Glutamatergic neuron (in vitro differentiated cells): ENCODE measurements around the gene SLC25A45. TPM values are rescaled to one million over a fixed set of nuclear protein-coding genes. Genes with fewer than 3 reads are reported as not detected.

Experiments used
- DNase-seq: peaks from one replicate; pipeline ENCODE4 v3.0.0; 2022
- H3K27ac Mint-ChIP-seq: one replicate; pipeline ENCODE4 v1.8.0; 2020; ENCODE audit warnings: mild to moderate bottlenecking, mixed read lengths, inconsistent platforms; ENCODE audit not compliant: unreplicated experiment
- H3K27me3 Mint-ChIP-seq: one replicate; pipeline ENCODE4 v1.8.0; 2020; ENCODE audit warnings: mild to moderate bottlenecking, moderate library complexity, mixed read lengths, inconsistent platforms; ENCODE audit not compliant: unreplicated experiment
- H3K36me3 Mint-ChIP-seq: one replicate; pipeline ENCODE4 v1.8.0; 2020; ENCODE audit warnings: mild to moderate bottlenecking, mixed read lengths, inconsistent platforms; ENCODE audit not compliant: unreplicated experiment
- H3K4me1 Mint-ChIP-seq: one replicate; pipeline ENCODE4 v1.8.0; 2020; ENCODE audit warnings: mild to moderate bottlenecking, low read depth, mixed read lengths, inconsistent platforms; ENCODE audit not compliant: unreplicated experiment
- H3K4me3 Mint-ChIP-seq: one replicate; pipeline ENCODE4 v1.8.0; 2020; ENCODE audit warnings: mild to moderate bottlenecking, mixed read lengths, inconsistent platforms; ENCODE audit not compliant: unreplicated experiment
- H3K9me3 Mint-ChIP-seq: one replicate; pipeline ENCODE4 v1.8.0; 2020; ENCODE audit warnings: mild to moderate bottlenecking, moderate library complexity, mixed read lengths, inconsistent platforms; ENCODE audit not compliant: unreplicated experiment
- CTCF ChIP-seq: fragments of 200-600 bp; sonication (generic); IDR thresholded peaks from one replicate; pipeline ENCODE4 v1.5.0; 2021; ENCODE audit not compliant: partially characterized antibody, unreplicated experiment
- total RNA-seq: library from RNA; stranded (reverse); fragmentation: NEBNext Ultra II Directional; extraction: Animal tissue kit (Norgen Biotek cat#: 25700); gene quantifications from one replicate; pipeline ENCODE4 v1.2.1, GENCODE V29; 2021; ENCODE audit not compliant: unreplicated experiment

SLC25A45 gene
- total RNA-seq, 1 donor from 2014 or later = 0.25 TPM

GRCh38 chr11:65404638-65405339, 22.3 kb upstream of the SLC25A45 start:
- no peak overlapping the region for H3K27ac Mint-ChIP-seq
- TF ChIP-seq CTCF = no peak

GRCh38 chr11:65404210-65404609, 21.8 kb upstream of the SLC25A45 start:
- peaks cover 2% of the 10 kb centered on the region for H3K27me3 Mint-ChIP-seq
- no peak for DNase-seq
- TF ChIP-seq CTCF = no peak
- H3K9me3 Mint-ChIP-seq = peaks cover 4% of the 10 kb centered on the region
- H3K4me1 Mint-ChIP-seq = no peaks in the 10 kb centered on the region
- no peaks in the 10 kb centered on the region for H3K36me3 Mint-ChIP-seq
- H3K27ac Mint-ChIP-seq = no peak overlapping the region
- H3K4me3 Mint-ChIP-seq = no peak overlapping the region

More at GRCh38 chr11:65404638-65405339, 22.3 kb upstream of the SLC25A45 start:
- peaks cover 2% of the 10 kb centered on the region for H3K27me3 Mint-ChIP-seq
- DNase-seq = no peak
- H3K9me3 Mint-ChIP-seq = peaks cover 1% of the 10 kb centered on the region
- H3K36me3 Mint-ChIP-seq = no peaks in the 10 kb centered on the region
- no peak overlapping the region for H3K4me3 Mint-ChIP-seq
- no peaks in the 10 kb centered on the region for H3K4me1 Mint-ChIP-seq

- no peak for DNase-seq
- peaks cover 6% of the 10 kb centered on the region for H3K9me3 Mint-ChIP-seq
- no peaks in the 10 kb centered on the region for H3K4me1 Mint-ChIP-seq
- H3K27me3 Mint-ChIP-seq = peaks cover 2% of the 10 kb centered on the region
- TF ChIP-seq CTCF = no peak
- H3K27ac Mint-ChIP-seq = no peak overlapping the region
- no peaks in the 10 kb centered on the region for H3K36me3 Mint-ChIP-seq
- H3K4me3 Mint-ChIP-seq = no peak overlapping the region
Observed at GRCh38 chr11:65403607-65404121, 21.2 kb upstream of the SLC25A45 start.

GRCh38 chr11:65402790-65403189, 20.3 kb upstream of the SLC25A45 start:
- no peak overlapping the region for H3K4me3 Mint-ChIP-seq
- H3K27ac Mint-ChIP-seq = no peak overlapping the region
- no peaks in the 10 kb centered on the region for H3K36me3 Mint-ChIP-seq
- no peak for DNase-seq
- no peaks in the 10 kb centered on the region for H3K4me1 Mint-ChIP-seq
- peaks cover 6% of the 10 kb centered on the region for H3K9me3 Mint-ChIP-seq
- peaks cover 2% of the 10 kb centered on the region for H3K27me3 Mint-ChIP-seq
- TF ChIP-seq CTCF = no peak

GRCh38 chr11:65401803-65402248, 19.4 kb upstream of the SLC25A45 start:
- Mint-ChIP-seq H3K4me3 (no peak overlapping the region), H3K4me1 (no peaks in the 10 kb centered on the region), H3K9me3 (peaks cover 11% of the 10 kb centered on the region), H3K27ac (no peak overlapping the region), H3K36me3 (no peaks in the 10 kb centered on the region), H3K27me3 (peaks cover 2% of the 10 kb centered on the region)
- DNase-seq = no peak
- no peak for TF ChIP-seq CTCF
